Measurements from ENCODE around the gene DNAJC4. TPM values are rescaled to one million over a fixed set of nuclear protein-coding genes. Genes with fewer than 3 reads are reported as not detected.

Gene DNAJC4
- total RNA-seq, 1 experiment from 2014 or later = 26.0 TPM

DNA sequence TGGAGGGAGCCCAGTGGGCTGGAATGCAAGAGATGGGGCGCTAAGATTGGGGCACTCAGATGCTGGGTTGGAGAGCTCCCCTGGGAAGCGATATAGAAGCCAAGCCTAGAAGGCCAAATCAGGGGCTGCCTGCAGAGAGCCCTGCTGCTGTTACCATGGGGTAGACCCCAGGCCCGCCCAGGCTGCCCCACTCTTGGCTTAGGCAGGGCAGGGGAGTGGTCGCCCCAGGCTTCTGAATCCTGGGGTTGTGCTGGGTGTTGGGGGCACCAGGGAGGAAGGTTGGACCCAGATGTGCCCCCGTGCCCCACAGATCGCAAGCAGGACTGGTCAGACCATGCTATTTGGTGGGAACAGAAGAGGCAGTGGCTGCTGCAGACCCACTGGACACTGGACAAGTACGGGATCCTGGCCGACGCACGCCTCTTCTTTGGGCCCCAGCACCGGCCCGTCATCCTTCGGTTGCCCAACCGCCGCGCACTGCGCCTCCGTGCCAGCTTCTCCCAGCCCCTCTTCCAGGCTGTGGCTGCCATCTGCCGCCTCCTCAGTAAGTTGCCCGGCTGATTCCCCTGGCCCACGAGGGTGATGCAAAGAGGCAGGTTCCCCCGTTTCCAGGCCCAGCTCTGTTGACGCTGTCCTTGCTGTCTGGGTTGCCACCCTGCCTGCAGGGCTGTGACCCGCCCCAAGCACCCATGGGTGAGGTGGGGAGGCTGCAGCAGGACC lies 19.9 kb upstream of the DNAJC4 start (continued):
- TF ChIP-seq, protein P1, sequence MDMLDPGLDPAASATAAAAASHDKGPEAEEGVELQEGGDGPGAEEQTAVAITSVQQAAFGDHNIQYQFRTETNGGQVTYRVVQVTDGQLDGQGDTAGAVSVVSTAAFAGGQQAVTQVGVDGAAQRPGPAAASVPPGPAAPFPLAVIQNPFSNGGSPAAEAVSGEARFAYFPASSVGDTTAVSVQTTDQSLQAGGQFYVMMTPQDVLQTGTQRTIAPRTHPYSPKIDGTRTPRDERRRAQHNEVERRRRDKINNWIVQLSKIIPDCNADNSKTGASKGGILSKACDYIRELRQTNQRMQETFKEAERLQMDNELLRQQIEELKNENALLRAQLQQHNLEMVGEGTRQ (CRISPR knock-in tag; IDR thresholded peaks at IDR 0.05) = no peak
- TF ChIP-seq EMX1 (CRISPR knock-in tag; IDR thresholded peaks at IDR 0.05) = no peak

DNA sequence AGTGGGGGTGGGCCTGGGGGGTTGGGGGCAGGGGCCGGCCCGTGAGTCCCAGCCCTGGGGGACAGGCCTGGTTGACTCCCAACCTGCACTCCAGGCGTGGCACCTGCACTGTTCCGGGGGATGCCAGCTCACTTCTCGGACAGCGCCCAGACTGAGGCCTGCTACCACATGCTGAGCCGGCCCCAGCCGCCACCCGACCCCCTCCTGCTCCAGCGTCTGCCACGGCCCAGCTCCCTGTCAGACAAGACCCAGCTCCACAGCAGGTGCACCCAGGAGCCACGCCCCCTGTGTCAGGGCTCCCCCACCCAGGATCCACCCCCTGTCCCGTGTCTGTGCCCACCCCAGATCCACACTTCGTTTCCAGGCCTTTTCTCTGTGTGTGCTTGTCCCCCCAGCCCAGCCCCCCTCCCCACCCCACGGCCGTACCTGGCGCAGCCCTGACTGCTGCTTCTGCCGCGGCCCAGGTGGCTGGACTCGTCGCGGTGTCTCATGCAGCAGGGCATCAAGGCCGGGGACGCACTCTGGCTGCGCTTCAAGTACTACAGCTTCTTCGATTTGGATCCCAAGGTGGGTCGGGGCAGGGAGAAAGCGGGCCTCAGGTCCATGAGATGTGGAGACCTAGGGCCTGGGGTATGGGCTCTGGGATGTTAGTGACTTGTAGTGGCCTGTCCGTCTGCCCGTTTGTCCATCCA lies 19.0 kb upstream of the DNAJC4 start:
- no peak for ATAC-seq
- peaks cover 7% of the 10 kb centered on the region for H3K36me3 Mint-ChIP-seq
- POLR2A ChIA-PET = no interaction called here
- H3K27ac Mint-ChIP-seq = no peak overlapping the region
- CTCF ChIA-PET = interaction anchor here (1.2 to 2.0 kb wide), 4 partner anchors 15 to 93 kb away, joined by 4 to 8 read pairs (median 4); partner anchors contain the start of genes NUDT22 and TRPT1
- no peaks in the 10 kb centered on the region for H3K9me3 Mint-ChIP-seq
- H3K4me1 Mint-ChIP-seq = no peaks in the 10 kb centered on the region
- DNase-seq (ENCODE audit: low spot score) = no peak
- TF ChIP-seq GRHL2 (CRISPR knock-in tag; IDR thresholded peaks at IDR 0.05; ENCODE audit: insufficient replicate concordance, severe bottlenecking) = no peak
- TF ChIP-seq, protein P2, sequence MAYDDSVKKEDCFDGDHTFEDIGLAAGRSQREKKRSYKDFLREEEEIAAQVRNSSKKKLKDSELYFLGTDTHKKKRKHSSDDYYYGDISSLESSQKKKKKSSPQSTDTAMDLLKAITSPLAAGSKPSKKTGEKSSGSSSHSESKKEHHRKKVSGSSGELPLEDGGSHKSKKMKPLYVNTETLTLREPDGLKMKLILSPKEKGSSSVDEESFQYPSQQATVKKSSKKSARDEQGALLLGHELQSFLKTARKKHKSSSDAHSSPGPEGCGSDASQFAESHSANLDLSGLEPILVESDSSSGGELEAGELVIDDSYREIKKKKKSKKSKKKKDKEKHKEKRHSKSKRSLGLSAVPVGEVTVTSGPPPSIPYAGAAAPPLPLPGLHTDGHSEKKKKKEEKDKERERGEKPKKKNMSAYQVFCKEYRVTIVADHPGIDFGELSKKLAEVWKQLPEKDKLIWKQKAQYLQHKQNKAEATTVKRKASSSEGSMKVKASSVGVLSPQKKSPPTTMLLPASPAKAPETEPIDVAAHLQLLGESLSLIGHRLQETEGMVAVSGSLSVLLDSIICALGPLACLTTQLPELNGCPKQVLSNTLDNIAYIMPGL (CRISPR knock-in tag; IDR thresholded peaks at IDR 0.05) = no peak
- TF ChIP-seq, protein P3, sequence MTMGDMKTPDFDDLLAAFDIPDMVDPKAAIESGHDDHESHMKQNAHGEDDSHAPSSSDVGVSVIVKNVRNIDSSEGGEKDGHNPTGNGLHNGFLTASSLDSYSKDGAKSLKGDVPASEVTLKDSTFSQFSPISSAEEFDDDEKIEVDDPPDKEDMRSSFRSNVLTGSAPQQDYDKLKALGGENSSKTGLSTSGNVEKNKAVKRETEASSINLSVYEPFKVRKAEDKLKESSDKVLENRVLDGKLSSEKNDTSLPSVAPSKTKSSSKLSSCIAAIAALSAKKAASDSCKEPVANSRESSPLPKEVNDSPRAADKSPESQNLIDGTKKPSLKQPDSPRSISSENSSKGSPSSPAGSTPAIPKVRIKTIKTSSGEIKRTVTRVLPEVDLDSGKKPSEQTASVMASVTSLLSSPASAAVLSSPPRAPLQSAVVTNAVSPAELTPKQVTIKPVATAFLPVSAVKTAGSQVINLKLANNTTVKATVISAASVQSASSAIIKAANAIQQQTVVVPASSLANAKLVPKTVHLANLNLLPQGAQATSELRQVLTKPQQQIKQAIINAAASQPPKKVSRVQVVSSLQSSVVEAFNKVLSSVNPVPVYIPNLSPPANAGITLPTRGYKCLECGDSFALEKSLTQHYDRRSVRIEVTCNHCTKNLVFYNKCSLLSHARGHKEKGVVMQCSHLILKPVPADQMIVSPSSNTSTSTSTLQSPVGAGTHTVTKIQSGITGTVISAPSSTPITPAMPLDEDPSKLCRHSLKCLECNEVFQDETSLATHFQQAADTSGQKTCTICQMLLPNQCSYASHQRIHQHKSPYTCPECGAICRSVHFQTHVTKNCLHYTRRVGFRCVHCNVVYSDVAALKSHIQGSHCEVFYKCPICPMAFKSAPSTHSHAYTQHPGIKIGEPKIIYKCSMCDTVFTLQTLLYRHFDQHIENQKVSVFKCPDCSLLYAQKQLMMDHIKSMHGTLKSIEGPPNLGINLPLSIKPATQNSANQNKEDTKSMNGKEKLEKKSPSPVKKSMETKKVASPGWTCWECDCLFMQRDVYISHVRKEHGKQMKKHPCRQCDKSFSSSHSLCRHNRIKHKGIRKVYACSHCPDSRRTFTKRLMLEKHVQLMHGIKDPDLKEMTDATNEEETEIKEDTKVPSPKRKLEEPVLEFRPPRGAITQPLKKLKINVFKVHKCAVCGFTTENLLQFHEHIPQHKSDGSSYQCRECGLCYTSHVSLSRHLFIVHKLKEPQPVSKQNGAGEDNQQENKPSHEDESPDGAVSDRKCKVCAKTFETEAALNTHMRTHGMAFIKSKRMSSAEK (CRISPR knock-in tag; IDR thresholded peaks at IDR 0.05; ENCODE audit: borderline replicate concordance) = no peak
- TF ChIP-seq, protein P1 (CRISPR knock-in tag; IDR thresholded peaks at IDR 0.05) = no peak
- no peak for TF ChIP-seq JAZF1 (CRISPR knock-in tag; IDR thresholded peaks at IDR 0.05)
- no peak for TF ChIP-seq ZNF138 (CRISPR knock-in tag; conservative IDR thresholded peaks at IDR 0.05)
- TF ChIP-seq SMAD3 (CRISPR knock-in tag; IDR thresholded peaks at IDR 0.05; ENCODE audit: borderline replicate concordance) = no peak
- TF ChIP-seq ETV6 (CRISPR knock-in tag; IDR thresholded peaks at IDR 0.05) = no peak
- TF ChIP-seq GTF2I (CRISPR knock-in tag; conservative IDR thresholded peaks at IDR 0.05) = no peak
- no peak for TF ChIP-seq ZNF396 (CRISPR knock-in tag; IDR thresholded peaks at IDR 0.05; ENCODE audit: borderline replicate concordance)
- TF ChIP-seq, protein P4, sequence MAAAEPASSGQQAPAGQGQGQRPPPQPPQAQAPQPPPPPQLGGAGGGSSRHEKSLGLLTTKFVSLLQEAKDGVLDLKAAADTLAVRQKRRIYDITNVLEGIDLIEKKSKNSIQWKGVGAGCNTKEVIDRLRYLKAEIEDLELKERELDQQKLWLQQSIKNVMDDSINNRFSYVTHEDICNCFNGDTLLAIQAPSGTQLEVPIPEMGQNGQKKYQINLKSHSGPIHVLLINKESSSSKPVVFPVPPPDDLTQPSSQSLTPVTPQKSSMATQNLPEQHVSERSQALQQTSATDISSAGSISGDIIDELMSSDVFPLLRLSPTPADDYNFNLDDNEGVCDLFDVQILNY (CRISPR knock-in tag; IDR thresholded peaks at IDR 0.05) = no peak
- TF ChIP-seq, protein P5, sequence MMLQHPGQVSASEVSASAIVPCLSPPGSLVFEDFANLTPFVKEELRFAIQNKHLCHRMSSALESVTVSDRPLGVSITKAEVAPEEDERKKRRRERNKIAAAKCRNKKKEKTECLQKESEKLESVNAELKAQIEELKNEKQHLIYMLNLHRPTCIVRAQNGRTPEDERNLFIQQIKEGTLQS (CRISPR knock-in tag; conservative IDR thresholded peaks at IDR 0.05) = no peak
- TF ChIP-seq SMAD4 (CRISPR knock-in tag; IDR thresholded peaks at IDR 0.05) = no peak
- H3K27me3 Mint-ChIP-seq (ENCODE audit: low read depth) = no peaks in the 10 kb centered on the region
- no peak overlapping the region for H3K4me3 Mint-ChIP-seq

All from WTC11 (cell line).